HG03066 (cell line): Measurements from ENCODE around the gene APOO.

ENCODE experiments used
- ATAC-seq: cut with Tn5 transposase; IDR thresholded peaks from one replicate; pipeline ENCODE4 v1.9.1; 2021; ENCODE audit warnings: low read depth; ENCODE audit not compliant: unreplicated experiment

Gene APOO

GRCh38 chrX:23789386-23790154 lies 118.2 kb downstream of the APOO start:
- no peak for ATAC-seq

- ATAC-seq, result no peak
Observed at GRCh38 chrX:23788946-23789345, 118.8 kb downstream of the APOO start.

GRCh38 chrX:23788521-23788920 lies 119.2 kb downstream of the APOO start:
- ATAC-seq, result no peak

GRCh38 chrX:23787745-23788118 lies 120.0 kb downstream of the APOO start:
- no peak for ATAC-seq

GRCh38 chrX:23786268-23786815 lies 121.4 kb downstream of the APOO start:
- ATAC-seq, result no peak

- ATAC-seq, result no peak
Observed at GRCh38 chrX:23785580-23785979, 122.2 kb downstream of the APOO start.

- ATAC-seq, result no peak
Observed at GRCh38 chrX:23784470-23785331, 123.0 kb downstream of the APOO start.

GRCh38 chrX:23783589-23784469 lies 123.9 kb downstream of the APOO start:
- ATAC-seq, result no peak
